ENCODE measurements around the gene FAM20A.

FAM20A gene

DNA sequence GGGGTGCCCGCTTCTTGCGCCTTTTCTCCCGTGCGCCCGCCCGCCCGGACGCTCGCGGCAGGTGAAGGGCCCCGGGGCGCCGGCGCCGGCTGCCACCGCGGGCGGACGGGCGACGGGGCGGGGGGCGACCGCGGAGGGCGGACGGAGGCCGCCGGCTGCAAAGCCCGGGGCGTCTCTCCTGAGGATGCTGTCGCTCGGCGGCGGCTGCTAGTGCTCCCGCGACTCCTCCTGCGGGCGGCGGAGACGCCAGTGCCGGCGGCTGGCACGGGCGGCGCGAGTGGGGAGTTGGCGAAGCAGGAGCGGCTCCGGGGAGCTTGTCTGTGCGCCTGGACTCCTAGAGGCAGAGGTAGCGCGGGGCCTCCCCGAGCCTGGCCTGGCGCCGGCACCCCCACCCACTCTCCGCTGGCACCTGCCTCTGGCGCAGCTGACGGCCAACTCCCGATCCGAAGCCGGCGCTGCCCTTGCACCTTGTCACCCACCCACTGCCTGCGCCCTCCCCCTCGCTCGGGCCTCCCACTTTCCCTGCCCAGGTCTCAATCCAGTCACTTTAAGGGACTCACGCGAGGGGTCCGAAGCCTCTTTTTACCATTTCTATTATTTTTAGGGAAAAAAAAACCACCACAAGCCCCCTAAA is at the start of gene FAM20A:
Gene FAM20A (minus strand): TSS at position 437 of the 634 bp plus-strand sequence. CDS start 701 bp downstream, outside the sequence.
- no peak for DNase-seq

DNA sequence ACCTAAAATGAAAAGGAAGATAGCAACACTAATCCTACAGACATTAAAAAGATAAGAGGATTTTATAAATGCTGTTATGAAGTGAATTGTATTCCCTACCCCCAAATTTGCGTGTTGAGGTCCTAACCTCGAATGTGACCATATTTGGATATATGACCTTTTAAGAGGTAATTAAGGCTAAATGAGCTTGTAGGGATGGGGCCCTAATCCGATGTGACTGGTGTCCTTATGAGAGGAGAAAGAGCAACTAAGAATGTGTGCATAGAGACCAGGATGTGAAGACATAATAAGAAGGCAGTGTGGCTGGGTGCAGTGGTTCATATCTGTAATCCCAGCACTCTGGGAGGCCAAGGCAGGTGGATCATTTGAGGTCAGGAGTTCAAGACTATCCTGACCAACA is 48.2 kb upstream of the FAM20A start:
- no peak for DNase-seq

DNA sequence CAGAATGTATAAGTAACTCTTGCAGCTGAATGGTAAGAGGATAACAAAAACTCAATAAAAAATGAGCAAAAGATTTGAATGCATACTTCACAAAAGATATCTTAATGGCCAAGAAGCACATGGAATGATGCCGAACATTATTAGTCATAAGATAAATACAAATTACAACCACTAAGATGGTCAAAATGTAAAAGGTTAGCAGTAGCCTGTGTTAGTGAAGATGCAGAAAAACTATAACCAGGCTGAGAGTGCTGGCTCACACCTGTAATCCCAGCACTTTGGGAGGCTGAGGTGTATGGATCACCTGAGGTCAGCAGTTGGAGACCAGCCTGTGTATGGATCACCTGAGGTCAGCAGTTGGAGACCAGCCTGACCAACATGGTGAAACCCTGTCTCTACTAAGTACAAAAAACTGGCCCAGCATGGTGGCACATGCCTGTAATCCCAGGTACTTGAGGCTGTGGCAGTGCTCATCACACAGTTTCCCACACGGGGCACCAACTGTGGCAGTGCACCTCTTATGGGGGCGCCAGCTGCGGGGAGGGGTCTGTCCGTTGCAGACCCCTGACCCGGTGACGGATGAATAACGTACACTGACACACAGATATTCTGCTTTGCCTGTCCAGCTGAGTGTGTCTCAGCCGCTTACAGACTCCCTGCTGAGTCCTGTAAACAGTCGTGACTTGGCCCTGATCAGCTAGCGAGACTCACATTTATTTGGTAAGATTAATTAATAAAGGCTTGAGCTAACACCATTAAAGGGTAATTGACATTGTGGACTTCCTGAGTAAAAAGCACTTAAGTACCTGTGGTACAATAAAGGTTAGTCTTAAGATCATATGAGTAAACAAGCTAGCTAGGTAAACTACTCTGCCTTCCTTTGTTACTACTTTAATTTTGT is 45.7 kb upstream of the FAM20A start:
- no peak for DNase-seq

DNA sequence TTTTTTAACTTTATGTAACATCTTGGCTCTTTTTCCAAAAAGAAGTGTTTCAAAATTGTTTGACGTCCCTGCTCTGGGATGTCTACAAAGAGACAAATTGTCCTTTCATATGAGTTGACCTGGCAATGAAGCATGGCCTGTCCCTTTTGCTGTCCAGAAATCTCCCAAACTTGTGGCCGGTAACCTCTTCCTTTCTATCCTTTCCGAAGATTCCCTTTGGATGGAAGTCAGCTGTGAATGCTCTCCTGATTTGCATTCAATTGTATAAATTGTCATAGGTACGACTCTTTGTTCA is 40.9 kb upstream of the FAM20A start:
- DNase-seq = no peak

DNA sequence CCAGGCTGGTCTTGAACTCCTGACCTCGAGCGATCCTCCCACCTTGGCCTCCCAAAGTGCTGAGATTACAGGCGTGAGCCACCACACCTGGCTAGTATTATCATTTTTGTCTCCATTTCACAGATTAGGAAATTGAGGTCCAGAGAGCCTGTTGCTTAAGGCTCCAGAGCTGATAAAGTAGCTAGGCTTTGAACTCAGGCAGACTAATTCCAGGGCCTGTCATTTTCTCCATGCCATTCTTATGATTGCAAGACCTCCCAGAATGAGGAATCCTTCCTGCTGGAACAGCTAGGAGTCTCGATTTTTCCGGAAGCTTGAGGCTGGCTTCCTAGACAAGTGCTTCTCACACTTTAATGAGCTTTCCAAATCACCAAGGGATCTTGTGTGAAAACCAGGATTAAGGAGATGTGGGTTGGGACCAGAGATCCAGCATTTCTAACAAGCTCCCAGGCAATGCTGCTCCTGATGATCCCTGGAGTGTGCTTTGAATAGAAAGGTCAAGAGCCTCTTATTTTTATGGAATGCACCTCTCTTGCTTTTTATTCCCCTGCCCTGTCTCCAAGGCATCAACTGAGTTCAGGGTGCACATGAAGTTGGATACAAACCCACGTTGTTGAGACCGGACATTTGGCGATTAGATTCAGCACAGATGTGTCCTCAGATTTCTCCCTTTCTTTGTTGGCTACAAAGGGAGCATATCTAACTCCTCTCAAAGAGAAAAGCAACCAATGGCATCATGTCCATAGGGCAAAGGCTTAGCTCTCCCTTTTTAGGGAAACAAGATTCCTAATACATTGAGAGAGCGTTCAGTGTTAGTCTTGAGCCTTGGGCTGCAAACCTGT is 40.3 kb upstream of the FAM20A start:
- no peak for DNase-seq

DNA sequence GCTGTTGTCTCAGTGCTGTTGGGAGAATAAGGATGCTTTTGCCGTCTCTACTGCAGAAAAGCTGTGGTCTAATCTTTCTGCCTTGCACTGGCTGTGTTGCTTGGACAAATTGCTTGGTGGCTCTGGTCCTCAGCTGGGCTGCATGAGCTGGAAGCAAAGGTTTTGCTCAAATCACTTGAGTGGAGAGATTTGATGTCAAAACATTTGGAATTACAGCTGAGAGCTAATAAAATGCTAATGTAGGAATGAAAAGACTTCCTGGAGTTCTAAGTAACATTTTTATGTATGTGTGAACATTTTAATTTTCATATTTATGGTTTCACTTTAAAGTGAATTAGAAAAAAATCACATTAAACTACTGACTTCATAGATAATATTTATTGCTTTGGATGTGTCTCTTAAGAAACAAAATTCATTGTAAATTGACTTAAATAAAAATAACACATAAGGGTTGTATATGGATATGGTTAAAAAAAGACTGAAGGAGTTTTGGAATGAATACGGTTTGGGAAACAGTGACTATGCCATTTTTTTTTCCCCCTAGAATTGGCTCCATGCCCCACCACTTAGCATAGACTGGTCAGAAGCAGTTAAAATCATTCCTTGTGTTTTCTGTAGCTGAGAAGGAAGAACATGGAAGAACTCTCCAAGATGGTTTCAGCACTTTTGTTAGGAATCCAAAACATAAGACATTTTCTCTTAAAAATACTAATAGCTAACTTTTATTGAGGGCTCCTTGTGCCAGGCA is 39.2 kb upstream of the FAM20A start:
- no peak for DNase-seq

DNA sequence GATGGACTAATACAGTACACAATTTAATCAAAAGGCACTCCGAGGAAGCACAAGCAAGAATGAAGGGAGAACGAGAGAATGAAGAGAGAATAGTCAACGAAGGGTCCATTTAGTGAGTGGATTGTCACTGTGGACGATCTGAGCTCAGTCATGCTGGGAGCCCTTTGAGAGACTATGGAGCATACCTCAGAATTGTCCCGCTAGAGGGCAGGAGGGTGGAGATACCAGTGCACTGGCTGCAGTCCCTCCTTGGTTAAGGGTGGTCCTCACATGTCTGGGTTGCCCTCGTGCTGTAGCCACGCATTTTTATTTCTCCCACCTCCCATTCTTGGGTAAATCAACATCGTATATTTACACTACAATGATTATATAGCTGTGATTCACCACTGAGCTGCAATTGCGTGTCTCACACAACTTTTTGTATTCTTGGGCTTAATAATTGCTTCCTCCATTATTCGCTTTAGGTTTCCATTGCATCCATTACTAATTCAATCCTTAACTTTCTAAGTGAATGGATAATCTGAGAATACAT is 33.2 kb upstream of the FAM20A start:
- DNase-seq = no peak

DNA sequence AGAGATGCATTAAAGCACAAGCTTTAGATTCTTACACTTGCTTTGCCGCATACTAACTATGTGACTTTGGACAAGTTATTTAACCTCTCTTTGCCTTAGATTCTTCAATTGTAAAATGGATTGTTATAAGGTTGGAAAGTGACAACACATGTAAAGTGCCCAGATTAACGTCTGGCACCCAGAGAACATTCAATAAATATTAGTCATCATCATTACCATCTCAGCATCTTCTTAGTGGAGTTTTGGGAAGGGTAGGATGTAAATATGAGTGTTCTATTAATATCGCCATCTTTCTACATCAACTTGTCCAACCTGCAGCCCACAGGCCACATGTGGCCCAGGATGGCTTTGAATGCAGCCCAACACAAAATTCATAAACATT is 27.4 kb upstream of the FAM20A start:
- no peak for DNase-seq

DNA sequence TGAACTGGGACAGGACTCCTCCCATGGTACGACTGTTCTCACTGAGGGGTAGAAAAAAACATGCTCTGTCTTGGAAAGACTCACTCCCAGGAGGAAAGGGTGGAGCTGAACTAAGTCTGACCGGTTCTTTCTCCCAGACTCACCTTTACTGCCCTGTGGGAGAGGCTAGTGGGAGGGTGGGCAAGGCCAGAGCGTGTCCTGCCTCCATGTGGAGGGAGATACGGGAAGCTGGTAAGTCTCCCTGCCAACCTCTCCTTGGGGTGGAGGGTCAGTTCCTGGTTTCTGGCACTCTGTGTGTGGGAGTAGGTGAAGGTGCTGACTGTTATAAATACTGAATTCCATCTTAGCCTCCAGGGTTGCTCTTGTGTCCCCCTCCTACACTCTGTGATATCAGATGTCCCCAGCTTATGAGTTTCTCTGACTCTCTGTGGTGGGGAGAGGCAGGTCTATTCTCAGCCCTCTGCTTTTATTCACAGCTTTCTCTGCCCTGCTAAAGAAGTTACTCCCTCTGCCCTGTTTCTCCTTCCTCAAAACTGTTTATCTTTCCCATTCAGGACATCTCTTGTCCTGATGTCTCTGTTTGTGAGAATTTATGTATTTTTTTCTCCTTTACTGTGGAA is 26.9 kb upstream of the FAM20A start:
- DNase-seq = no peak

DNA sequence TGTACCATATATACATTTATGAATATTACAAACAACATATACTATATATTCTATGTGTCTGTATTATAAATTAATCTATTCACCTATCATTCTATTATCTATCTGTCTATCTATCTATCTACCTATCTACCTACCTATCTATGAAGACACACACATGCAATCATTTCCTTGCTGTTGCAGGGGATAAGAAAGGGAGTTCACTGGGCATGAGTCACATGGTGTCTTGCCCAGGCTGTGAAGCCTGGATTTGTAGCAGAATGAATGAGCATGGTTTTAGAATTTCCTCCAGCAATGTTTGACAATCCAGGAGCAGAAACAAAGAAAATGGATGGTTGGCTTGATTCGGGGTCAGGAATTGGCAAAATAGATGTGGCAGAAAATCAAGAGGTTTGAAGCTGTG is 23.2 kb upstream of the FAM20A start:
- DNase-seq = no peak

DNA sequence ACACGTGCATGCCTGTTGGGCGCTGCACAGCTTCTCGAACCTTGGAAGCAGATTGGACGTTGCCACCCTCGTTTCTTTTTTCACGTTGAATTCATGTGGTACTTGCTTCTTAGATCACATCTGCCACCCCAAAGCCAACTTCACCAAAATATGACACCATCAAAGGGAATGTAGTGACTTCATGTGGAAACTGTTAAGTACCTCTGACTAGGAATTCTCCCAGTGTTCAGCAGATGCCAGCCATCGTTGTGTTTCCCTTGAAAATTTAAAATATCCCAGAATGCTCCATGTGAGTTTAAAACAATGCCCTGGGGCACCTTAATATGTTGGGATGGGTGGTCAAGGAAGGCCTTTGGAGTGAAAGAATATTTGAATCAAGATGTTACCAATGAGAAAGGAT is 22.6 kb upstream of the FAM20A start:
- no peak for DNase-seq

DNA sequence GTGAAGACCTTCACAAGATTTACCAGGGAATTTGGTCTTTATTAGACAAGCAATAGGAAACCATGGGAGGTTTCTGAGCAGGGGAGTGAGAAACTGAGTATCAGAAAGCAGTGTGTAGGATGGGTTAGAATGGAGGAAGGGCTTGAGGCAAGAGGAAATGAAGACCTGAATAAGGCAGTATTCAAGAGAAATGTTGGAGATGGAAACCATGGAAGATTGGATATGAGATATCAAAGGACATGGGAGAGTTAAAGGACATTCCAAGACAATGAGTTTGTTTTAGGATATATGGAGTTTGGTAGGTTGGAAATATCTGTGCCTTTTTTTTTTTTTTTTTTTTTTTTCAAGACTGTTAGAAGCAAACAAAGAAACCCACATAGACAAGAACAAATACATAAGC is 21.3 kb upstream of the FAM20A start:
- no peak for DNase-seq

DNA sequence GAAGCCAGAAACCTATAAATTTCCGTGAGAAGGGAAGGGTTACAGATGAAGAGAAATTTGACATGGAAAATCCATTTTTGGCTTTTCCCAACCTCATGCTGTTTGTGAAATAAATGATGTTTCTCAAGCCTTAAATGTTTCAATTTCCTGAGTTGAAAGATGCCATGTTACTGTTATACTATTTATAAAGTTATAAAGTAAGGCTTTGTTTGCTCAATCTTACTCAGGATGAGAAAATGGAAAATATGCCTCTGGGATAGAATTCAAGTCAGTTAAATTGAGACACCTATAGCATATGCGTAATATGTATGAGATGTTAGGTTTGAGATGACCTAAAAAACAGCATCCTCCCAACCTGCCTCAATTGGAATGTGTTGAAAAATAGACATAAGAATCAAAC is 19.9 kb upstream of the FAM20A start:
- DNase-seq = no peak

DNA sequence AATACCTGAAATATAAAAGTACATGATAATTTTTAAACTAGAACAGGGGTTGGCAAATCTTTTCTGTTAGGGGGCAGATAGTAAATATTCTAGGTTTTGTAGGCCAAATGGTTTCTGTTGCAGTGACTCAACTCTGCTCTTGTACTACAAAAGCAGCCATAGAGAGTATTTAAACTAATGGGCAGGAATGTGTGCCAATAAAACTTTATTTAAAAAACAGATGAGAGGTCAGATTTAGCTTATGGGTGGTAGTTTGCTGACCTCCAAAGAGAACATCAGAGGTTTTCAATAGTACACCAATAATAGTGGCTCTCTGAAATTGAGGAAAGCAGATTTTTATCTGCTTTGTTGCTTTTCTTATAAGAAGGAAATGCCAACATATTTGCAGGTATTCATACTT is 15.2 kb upstream of the FAM20A start:
- no peak for DNase-seq

DNA sequence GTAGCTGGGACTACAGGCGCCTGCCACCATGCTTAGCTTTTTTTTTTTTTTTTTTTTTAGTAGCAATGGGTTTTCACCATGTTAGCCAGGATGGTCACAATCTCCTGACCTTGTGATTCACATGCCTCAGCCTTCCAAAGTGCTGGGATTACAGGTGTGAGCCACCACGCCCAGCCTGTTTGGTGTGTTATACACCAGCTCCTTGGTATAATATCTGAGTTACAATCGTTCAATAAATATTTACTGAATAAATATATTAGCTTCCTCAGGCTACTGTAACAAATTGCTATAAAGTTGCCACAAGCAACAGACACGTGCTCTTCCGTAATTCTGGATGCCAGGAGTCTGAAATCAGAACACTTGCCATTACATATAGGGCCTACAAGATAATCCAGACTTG is 13.6 kb upstream of the FAM20A start:
- DNase-seq = no peak

DNA sequence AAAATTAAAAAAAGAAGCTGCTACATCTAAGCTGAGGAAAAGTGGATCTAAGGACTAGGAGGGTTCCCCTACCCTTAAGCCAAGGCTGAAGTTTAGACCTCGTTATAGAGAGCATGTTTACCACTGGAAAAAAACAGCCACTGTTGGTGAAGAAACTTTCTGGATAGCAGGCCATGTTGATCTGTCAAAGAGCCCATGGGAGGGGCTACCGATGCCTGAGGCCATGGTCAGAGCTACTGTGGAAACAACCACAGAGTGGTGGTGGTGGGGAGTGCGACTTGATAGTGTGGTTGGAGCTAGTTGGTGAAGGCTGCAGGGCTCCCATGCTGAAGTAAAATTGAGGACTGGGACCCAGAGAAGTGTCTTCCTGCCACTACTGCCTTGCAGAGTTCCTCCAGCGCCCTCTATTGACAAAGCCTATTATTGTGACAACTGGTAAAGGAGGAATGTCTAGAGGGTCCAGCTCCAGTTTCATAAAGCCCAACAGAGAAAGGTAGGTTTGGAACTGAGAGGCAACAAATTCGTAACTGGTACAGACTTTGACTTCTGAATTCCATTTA is 12.7 kb upstream of the FAM20A start:
- DNase-seq = no peak

DNA sequence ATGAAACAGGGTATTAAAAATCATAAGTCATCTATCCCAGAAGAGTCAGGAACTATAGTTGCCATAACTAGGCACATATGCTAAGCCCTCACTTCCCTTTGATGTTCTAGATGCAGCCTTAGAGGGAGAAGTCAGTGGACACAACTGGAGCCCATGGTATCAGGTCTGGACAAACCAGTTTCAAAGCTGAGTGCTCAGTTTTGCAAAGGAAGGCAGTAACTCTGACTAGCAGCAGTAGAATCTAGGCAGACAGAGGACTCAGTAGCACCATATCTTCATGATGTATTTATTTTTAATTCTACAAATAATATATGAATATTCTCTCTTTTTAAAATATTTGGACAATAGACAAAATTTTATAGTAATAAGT is 11.7 kb upstream of the FAM20A start:
- no peak for DNase-seq

DNA sequence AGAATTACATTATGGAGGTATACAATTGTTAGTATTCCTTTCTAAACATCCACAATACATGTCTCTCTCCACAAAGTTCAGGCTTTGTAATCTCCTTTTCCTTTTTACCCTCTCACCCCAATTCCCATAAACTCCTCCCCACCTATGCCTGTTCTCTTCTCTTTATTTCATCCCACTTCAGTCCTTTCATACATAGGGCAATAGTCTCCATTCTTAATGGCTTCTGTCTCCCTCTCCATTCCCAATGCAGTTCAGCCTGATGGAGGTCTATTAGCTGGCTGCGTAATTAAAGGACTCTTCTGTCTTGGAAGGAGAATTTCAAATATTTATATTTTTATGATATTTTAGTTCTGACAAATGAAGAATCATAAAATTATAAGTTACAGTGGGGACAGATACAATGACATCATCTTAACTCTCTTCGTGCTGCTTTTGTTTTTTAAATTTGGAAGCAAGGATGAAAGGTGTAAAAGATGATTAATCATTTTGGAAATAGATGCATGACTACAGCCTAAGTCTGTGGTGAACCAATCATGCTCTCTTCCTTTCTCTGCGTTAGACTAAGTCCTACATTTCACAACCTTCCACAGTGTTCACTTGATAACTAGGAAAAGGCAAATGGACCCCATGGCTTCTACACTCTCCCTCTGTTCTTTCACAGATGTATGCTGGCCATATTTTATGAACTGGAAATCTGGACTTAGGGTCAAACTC is 11.2 kb upstream of the FAM20A start:
- DNase-seq = no peak

DNA sequence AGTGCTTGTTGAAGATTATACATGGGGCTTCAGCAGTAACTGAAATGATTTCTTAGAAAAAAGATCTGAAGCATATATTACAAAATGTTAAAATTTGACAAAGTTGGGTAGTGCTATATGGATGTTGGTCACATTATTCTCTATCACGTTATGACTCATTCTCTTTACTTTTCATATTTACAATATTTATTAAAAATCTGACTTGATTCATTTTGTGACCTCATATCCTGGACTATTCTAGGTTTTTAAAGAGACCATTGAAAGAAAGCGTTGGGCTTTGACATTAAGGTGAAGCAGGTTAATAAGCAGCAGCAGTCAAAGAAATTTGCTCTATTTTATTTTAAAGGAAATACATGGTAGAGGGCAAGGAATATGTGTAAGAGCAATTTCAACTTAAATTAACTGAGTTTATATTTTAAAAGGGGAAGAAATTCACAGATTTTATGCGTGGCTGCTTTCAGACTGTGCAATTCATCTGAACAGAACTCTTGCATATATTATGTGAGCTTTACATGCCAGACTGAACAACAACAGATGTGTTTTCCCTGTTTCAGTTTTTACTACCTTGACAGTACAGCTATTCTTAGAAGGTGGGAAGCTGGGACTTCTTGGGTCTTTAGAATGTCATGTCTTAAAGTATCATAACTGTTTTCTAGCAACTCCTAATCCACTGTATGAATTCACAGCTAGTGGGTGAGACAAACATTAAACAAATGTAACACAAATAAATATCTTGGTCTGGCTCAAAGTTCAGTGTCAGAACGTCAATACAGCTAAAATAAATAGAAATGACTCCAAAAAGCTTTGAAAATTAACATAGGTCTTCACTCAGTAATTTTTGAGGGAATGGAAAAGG is 10.4 kb upstream of the FAM20A start:
- no peak for DNase-seq

DNA sequence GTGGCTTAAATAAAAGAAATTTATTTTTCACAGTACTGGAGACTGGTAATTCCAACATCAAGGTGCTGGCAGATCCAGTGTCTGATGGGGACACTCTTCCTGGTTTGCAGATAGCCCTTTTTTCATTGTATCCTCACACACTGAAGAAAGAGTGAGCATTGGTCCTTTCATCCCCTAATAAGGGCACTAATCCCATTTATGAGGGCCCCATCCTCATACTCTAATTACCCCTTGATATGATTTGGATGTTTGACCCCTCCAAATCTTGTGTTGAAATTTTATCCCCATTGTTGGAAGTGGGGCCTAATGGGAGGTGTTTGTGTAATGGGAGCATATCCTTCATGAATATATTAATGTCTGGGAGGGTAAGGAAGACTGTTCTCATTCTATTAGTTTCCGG is 9.4 kb upstream of the FAM20A start:
- DNase-seq = no peak

Measured in amniotic stem cell (primary cell).